ENCODE results near the gene UNC5C. TPM values are rescaled to one million over a fixed set of nuclear protein-coding genes. Genes with fewer than 3 reads are reported as not detected.
A peak's percentile ranks its signal among the peaks of the same experiment; 100 is the strongest.

Gene UNC5C
- total RNA-seq, 1 experiment from 2014 or later: 8.2 TPM

DNA sequence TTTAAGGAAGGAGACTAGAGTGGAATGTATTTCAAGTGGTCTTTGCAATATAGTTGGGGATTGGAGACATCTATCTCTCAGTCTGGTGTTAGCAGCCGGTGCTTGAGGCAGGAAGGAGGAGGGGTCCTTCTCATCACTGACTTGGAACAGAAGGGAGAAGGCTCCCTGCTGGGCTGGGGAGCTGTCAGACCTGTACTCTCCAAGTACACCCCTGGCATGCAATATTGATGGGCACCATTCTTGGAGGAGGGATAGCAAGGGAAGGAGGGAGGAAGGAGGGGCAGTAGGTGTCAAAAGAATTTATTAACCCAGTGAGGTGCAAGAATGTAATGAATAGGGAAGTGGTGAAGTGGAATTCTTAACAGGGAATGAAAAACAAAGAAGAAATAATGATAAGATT, 338.8 kb downstream of the UNC5C start:
- DNase-seq (ENCODE audit: low read depth, low spot score) (no peak), ATAC-seq (no peak)
- no peaks in the 10 kb centered on the region for H3K9me3 ChIP-seq (ENCODE audit: control insufficient read depth, insufficient read depth, low read depth, low read length)
- POLR2A ChIA-PET: no interaction called here
- intact Hi-C loops (cut with micrococcal nuclease; ENCODE audit: unreplicated experiment) (no loop called here), in situ Hi-C loops (cut with HindIII; ENCODE audit: low pct_unique_long_range_greater_than_20kb, low sequenced_read_pairs) (no loop called here)
- CTCF ChIA-PET: no interaction called here
- no peaks in the 10 kb centered on the region for H3K36me3 ChIP-seq (ENCODE audit: control insufficient read depth, insufficient read depth, low read length)
- H3K27me3 ChIP-seq (ENCODE audit: control insufficient read depth, insufficient read depth, low read length): no peaks in the 10 kb centered on the region
- no TSS peak for BruUV-seq (replicated peaks)
- no peak for TF ChIP-seq TCF7L2 (IDR thresholded peaks at IDR 0.05; ENCODE audit: low read depth, low read length)
- no peak for TF ChIP-seq POLR2AphosphoS5 (IDR thresholded peaks at IDR 0.05; ENCODE audit: low read depth, low read length)
- TF ChIP-seq, protein P1, sequence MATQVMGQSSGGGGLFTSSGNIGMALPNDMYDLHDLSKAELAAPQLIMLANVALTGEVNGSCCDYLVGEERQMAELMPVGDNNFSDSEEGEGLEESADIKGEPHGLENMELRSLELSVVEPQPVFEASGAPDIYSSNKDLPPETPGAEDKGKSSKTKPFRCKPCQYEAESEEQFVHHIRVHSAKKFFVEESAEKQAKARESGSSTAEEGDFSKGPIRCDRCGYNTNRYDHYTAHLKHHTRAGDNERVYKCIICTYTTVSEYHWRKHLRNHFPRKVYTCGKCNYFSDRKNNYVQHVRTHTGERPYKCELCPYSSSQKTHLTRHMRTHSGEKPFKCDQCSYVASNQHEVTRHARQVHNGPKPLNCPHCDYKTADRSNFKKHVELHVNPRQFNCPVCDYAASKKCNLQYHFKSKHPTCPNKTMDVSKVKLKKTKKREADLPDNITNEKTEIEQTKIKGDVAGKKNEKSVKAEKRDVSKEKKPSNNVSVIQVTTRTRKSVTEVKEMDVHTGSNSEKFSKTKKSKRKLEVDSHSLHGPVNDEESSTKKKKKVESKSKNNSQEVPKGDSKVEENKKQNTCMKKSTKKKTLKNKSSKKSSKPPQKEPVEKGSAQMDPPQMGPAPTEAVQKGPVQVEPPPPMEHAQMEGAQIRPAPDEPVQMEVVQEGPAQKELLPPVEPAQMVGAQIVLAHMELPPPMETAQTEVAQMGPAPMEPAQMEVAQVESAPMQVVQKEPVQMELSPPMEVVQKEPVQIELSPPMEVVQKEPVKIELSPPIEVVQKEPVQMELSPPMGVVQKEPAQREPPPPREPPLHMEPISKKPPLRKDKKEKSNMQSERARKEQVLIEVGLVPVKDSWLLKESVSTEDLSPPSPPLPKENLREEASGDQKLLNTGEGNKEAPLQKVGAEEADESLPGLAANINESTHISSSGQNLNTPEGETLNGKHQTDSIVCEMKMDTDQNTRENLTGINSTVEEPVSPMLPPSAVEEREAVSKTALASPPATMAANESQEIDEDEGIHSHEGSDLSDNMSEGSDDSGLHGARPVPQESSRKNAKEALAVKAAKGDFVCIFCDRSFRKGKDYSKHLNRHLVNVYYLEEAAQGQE (IDR thresholded peaks at IDR 0.05; ENCODE audit: insufficient read depth in 1 of 2, low read depth in 2 of 2, low read length in 1 of 2): no peak
- TF ChIP-seq, protein P2, sequence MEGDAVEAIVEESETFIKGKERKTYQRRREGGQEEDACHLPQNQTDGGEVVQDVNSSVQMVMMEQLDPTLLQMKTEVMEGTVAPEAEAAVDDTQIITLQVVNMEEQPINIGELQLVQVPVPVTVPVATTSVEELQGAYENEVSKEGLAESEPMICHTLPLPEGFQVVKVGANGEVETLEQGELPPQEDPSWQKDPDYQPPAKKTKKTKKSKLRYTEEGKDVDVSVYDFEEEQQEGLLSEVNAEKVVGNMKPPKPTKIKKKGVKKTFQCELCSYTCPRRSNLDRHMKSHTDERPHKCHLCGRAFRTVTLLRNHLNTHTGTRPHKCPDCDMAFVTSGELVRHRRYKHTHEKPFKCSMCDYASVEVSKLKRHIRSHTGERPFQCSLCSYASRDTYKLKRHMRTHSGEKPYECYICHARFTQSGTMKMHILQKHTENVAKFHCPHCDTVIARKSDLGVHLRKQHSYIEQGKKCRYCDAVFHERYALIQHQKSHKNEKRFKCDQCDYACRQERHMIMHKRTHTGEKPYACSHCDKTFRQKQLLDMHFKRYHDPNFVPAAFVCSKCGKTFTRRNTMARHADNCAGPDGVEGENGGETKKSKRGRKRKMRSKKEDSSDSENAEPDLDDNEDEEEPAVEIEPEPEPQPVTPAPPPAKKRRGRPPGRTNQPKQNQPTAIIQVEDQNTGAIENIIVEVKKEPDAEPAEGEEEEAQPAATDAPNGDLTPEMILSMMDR (IDR thresholded peaks at IDR 0.05): no peak
- TF ChIP-seq SIN3A (IDR thresholded peaks at IDR 0.05; ENCODE audit: borderline replicate concordance, insufficient read depth, low read depth, low read length): no peak
- no peak overlapping the region for H3K4me3 ChIP-seq (ENCODE audit: low read depth in 2 of 2, low read length in 2 of 2)
- H3K4me1 ChIP-seq (ENCODE audit: control insufficient read depth, insufficient read depth, low read length): no peaks in the 10 kb centered on the region
- H3K27ac ChIP-seq (ENCODE audit: low read length): no peak overlapping the region

DNA sequence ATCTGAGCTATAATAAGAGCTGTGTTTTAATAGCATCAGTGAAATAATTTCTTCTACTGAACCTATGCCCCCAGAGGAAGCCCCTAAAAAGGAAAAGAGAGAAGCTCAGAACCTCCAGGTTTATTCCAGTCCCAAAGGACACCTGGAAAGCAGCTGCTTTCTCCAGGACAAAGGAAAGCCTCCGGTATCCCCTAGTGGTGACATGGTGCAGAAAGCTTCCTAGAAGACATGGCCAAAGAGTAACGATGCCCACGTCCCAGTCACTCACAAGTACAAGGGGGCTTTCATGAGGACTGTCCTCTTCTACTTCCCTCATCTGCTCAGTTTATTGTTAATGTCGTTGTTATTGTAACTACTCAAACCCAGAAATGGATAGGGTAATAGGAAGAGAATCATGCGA, 343.9 kb downstream of the UNC5C start:
- ATAC-seq: no peak
- Histone ChIP-seq H3K4me3 (ENCODE audit: low read depth in 2 of 2, low read length in 2 of 2) (no peak overlapping the region), H3K27ac (ENCODE audit: low read length) (no peak overlapping the region), H3K36me3 (ENCODE audit: control insufficient read depth, insufficient read depth, low read length) (no peaks in the 10 kb centered on the region), H3K4me1 (ENCODE audit: control insufficient read depth, insufficient read depth, low read length) (no peaks in the 10 kb centered on the region), H3K27me3 (ENCODE audit: control insufficient read depth, insufficient read depth, low read length) (no peaks in the 10 kb centered on the region), H3K9me3 (ENCODE audit: control insufficient read depth, insufficient read depth, low read depth, low read length) (no peaks in the 10 kb centered on the region)
- TF ChIP-seq SIN3A (IDR thresholded peaks at IDR 0.05; ENCODE audit: borderline replicate concordance, insufficient read depth, low read depth, low read length): no peak
- TF ChIP-seq, protein P2 (IDR thresholded peaks at IDR 0.05): peak; percentile 68
- TF ChIP-seq, protein P1 (IDR thresholded peaks at IDR 0.05; ENCODE audit: insufficient read depth in 1 of 2, low read depth in 2 of 2, low read length in 1 of 2): no peak
- no peak for TF ChIP-seq TCF7L2 (IDR thresholded peaks at IDR 0.05; ENCODE audit: low read depth, low read length)
- no peak for TF ChIP-seq POLR2AphosphoS5 (IDR thresholded peaks at IDR 0.05; ENCODE audit: low read depth, low read length)
- ChIA-PET POLR2A (no interaction called here), CTCF (interaction anchor here (0.6 kb wide), 1 partner anchor 15 kb away, joined by 4 read pairs; no protein-coding TSS in a partner anchor)
- DNase-seq (ENCODE audit: low read depth, low spot score): no peak
- intact Hi-C loops (cut with micrococcal nuclease; ENCODE audit: unreplicated experiment) (no loop called here), in situ Hi-C loops (cut with HindIII; ENCODE audit: low pct_unique_long_range_greater_than_20kb, low sequenced_read_pairs) (no loop called here)
- no TSS peak for BruUV-seq (replicated peaks)

Measured in Panc1 (cell line).